Panc1 (cell line): Measurements from ENCODE around the gene TMEM154.

ENCODE experiments used
- CTCF ChIP-seq: fragments of 450-650 bp; IDR thresholded peaks from 2 replicates; pipeline ENCODE4 v1.5.1; 2017; ENCODE audit warnings: mild to moderate bottlenecking
- REST ChIP-seq, 2 experiments: IDR thresholded peaks; 2 replicates each; pipeline ENCODE4 v1.6.1; 2011 to 2012; ENCODE audit warnings: low read depth in 2 of 2, control low read depth in 1 of 2, low read length in 1 of 2, mild to moderate bottlenecking in 1 of 2, moderate library complexity in 1 of 2; ENCODE audit not compliant: insufficient read depth in 1 of 2

GRCh38 chr4:152707632-152708031, 27.8 kb upstream of the TMEM154 start:
- TF ChIP-seq CTCF (no peak), REST (IDR thresholded peaks at IDR 0.05; ENCODE audit: insufficient read depth in 1 of 2, low read depth in 2 of 2, low read length in 1 of 2) (no peak)
